Measurements from ENCODE around the gene HPS1.

GRCh38 chr10:98431016-98431415 lies 15.7 kb downstream of the HPS1 start:
- TF ChIP-seq CTCF (IDR thresholded peaks at IDR 0.05; ENCODE audit: poor library complexity) = no peak
- no peak for TF ChIP-seq EZH2 (IDR thresholded peaks at IDR 0.05; ENCODE audit: borderline replicate concordance)

Data from hepatocyte (in vitro differentiated cells).